HFF-Myc (cell line): ENCODE measurements around the gene RBM25.

Source experiments
- DNase-seq: peaks from one replicate; pipeline ENCODE4 v3.0.0-alpha.2; 2011; ENCODE audit warnings: low read depth; ENCODE audit errors: extremely low read depth
- H3K4me3 ChIP-seq: replicated peaks from 2 replicates; pipeline ENCODE4 v1.5.1; 2011; ENCODE audit warnings: low read depth, mild to moderate bottlenecking, control low read depth, low read length
- CTCF ChIP-seq: IDR thresholded peaks from 2 replicates; pipeline ENCODE4 v1.5.1; 2012; ENCODE audit warnings: mild to moderate bottlenecking, low read depth, low read length, control low read depth; ENCODE audit errors: missing control alignments

The RBM25 gene

GRCh38 chr14:73057944-73058223 is 450 bp upstream of the RBM25 start:
- no peak for DNase-seq
- peak overlapping the region; percentile 77 for H3K4me3 ChIP-seq
- TF ChIP-seq CTCF: no peak

- TF ChIP-seq CTCF: no peak
- H3K4me3 ChIP-seq: peak overlapping the region; percentile 77
- DNase-seq: no peak
These were observed 764 bp downstream of the RBM25 start for GRCh38 chr14:73058922-73059673.

- H3K4me3 ChIP-seq: no peak overlapping the region
- DNase-seq: no peak
- no peak for TF ChIP-seq CTCF
These were observed 11.3 kb downstream of the RBM25 start for GRCh38 chr14:73069585-73069984.

DNA sequence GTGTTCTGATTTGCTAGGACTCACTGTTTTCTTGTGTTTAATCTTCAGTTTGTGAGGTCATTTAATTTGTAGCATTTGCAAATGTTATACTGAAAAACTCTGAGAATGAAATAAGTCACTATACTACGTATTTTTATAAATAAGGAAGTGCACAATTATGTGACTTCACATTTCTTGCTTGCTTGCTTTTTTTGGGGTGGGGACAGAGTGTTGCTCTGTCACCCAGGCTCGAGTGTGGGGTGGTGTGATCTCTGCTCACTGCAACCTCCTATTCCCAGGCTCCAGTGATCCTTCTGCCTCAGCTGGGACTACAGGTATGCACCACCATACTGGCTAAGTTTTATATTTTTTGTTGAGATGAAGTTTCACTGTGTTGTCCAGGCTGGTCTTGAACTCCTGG is 32.7 kb downstream of the RBM25 start:
- DNase-seq: no peak
- H3K4me3 ChIP-seq: no peak overlapping the region
- no peak for TF ChIP-seq CTCF

DNA sequence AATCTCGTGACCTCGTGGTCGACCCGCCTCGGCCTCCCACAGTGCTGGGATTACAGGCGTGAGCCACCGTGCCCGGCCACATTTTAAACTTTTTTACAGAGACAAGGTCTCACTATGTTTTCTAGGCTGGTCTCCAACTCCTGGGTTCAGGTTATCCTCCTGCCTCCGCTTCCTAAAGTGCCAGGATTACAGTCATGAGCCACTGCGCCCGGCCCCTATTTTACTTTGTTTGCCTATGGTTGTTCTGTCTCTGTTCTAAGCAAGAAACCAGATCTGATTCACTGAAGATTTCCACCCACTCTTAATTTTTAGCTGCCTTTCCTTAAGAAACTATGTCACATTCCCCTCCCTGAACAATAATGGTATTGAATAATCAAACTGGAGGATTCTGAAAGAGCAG is 39.1 kb downstream of the RBM25 start:
- no peak for TF ChIP-seq CTCF
- no peak for DNase-seq

GRCh38 chr14:73100334-73100733 is 42.0 kb downstream of the RBM25 start:
- no peak for DNase-seq
- no peak overlapping the region for H3K4me3 ChIP-seq
- no peak for TF ChIP-seq CTCF

More for the DNA sequence above, 39.1 kb downstream of the RBM25 start:
- no peak overlapping the region for H3K4me3 ChIP-seq
